K562 (cell line): Measurements from ENCODE around the gene DYNLT4. TPM values are rescaled to one million over a fixed set of nuclear protein-coding genes. Genes with fewer than 3 reads are reported as not detected.
A peak's percentile ranks its signal among the peaks of the same experiment; 100 is the strongest.

Source experiments
- ATAC-seq: fragments of 200-7000 bp; cut with Tn5 transposase; 3 replicates; pipeline ENCODE4 v1.9.1; 2020; ENCODE audit warnings: moderate library complexity
- BruUV-seq: library from RNA; stranded (reverse); fragments of 400-500 nt; replicated peaks from 2 replicates; lab custom pipeline; 2021; lab: Mats Ljungman, UMichigan
- CTCF ChIA-PET: fragments of 300-600 bp; formaldehyde crosslinking; extraction: SDS; loops from one replicate; lab custom pipeline; 2021; ENCODE audit warnings: low intra/inter-chr PET ratio; lab: Yijun Ruan, JAX
- POLR2A ChIA-PET: fragments of 300-600, 350-650 bp; sonication (Branson Sonifier 250); formaldehyde crosslinking; extraction: SDS; loops from one replicate; lab custom pipeline; 2021; ENCODE audit warnings: antibody characterized with exemption, inconsistent platforms; lab: Yijun Ruan, JAX
- DNase-seq, 4 experiments: peaks; one replicate each; pipeline versions ENCODE4 v3.0.0 to v3.0.0-alpha.2; 2011 to 2018; ENCODE audit warnings: low spot score in 3 of 4, mixed read lengths in 3 of 4; ENCODE audit errors: extremely low read depth in 1 of 4
- FAIRE-seq: peaks from 2 replicates; lab custom pipeline; 2011; peaks lifted over from hg19 to GRCh38; lab: Jason Lieb, UNC
- H2AFZ ChIP-seq: 2 replicates; pipeline ENCODE4 v1.6.0; 2011; ENCODE audit warnings: low read depth, low read length, control low read depth, inconsistent platforms
- H3K27ac ChIP-seq: fragments of 200-600 bp; 3 replicates; pipeline ENCODE4 v1.8.0; 2011; ENCODE audit warnings: low read depth, mild to moderate bottlenecking, control low read depth, inconsistent platforms, low read length, moderate library complexity, mixed read lengths; ENCODE audit errors: extremely low read depth
- H3K27me3 ChIP-seq, 2 experiments: fragments of 300-600 bp in 1 of 2; 2 replicates in 1 of 2; 3 replicates in 1 of 2; pipeline versions ENCODE4 v1.6.0 to v1.8.0; 2011; ENCODE audit warnings: inconsistent platforms in 2 of 2, low read length in 2 of 2, mild to moderate bottlenecking in 1 of 2, mixed read lengths in 1 of 2, moderate library complexity in 1 of 2; ENCODE audit not compliant: control insufficient read depth in 2 of 2, insufficient read depth in 2 of 2
- H3K36me3 ChIP-seq: fragments of 300-600 bp; 3 replicates; pipeline ENCODE4 v1.8.0; 2011; ENCODE audit warnings: mild to moderate bottlenecking, low read length, inconsistent platforms; ENCODE audit not compliant: control insufficient read depth, insufficient read depth
- H3K4me1 ChIP-seq, 2 experiments: fragments of 200-600 bp in 1 of 2; replicated peaks in 1 of 2; 2 replicates in 1 of 2; 3 replicates in 1 of 2; pipeline versions ENCODE4 v1.5.1 to v1.8.0; 2011; ENCODE audit warnings: inconsistent platforms in 2 of 2, low read length in 2 of 2, mild to moderate bottlenecking in 1 of 2, mixed read lengths in 1 of 2, moderate library complexity in 1 of 2; ENCODE audit not compliant: control insufficient read depth in 2 of 2, insufficient read depth in 2 of 2
- H3K4me2 ChIP-seq: 2 replicates; pipeline ENCODE4 v1.6.1; 2011; ENCODE audit warnings: low read length, control low read depth, inconsistent platforms, mixed read lengths; ENCODE audit not compliant: insufficient read depth
- H3K4me3 ChIP-seq: fragments of 200-600 bp; sonication (generic), shearing (Covaris generic); 2 replicates; pipeline ENCODE4 v1.5.1; 2016; ENCODE audit warnings: control low read depth, inconsistent platforms
- H3K79me2 ChIP-seq: fragments of 200-600 bp; 3 replicates; pipeline ENCODE4 v1.8.0; 2011; ENCODE audit warnings: low read length, inconsistent platforms; ENCODE audit not compliant: control insufficient read depth, insufficient read depth
- H3K9ac ChIP-seq, 2 experiments: 2 replicates each; pipeline versions ENCODE4 v1.6.0 to v1.6.1; 2011; ENCODE audit warnings: low read depth in 2 of 2, low read length in 2 of 2, control low read depth in 1 of 2, inconsistent platforms in 1 of 2, mild to moderate bottlenecking in 1 of 2, mixed read lengths in 1 of 2; ENCODE audit not compliant: insufficient read depth in 1 of 2
- H3K9me1 ChIP-seq: one replicate; pipeline ENCODE4 v1.6.0; 2011; ENCODE audit warnings: inconsistent platforms, mild to moderate bottlenecking, low read length, moderate library complexity; ENCODE audit not compliant: control insufficient read depth, insufficient read depth
- H3K9me3 ChIP-seq: replicated peaks from 2 replicates; pipeline ENCODE4 v1.5.1; 2011; ENCODE audit warnings: low read depth, low read length, inconsistent platforms; ENCODE audit not compliant: control insufficient read depth, insufficient read depth
- H4K20me1 ChIP-seq: replicated peaks from 2 replicates; pipeline ENCODE4 v1.6.1; 2011; ENCODE audit warnings: low read length, inconsistent platforms, mixed read lengths; ENCODE audit not compliant: control insufficient read depth, insufficient read depth
- POLR2G ChIP-seq: fragments of 200-400 bp; formaldehyde crosslinking; IDR thresholded peaks from 2 replicates; pipeline ENCODE4 v1.6.1; 2017; ENCODE audit warnings: low read depth, mild to moderate bottlenecking, antibody characterized with exemption, low read length, moderate library complexity
- RBFOX2 ChIP-seq: fragments of 200-400 bp; formaldehyde crosslinking; IDR thresholded peaks from 2 replicates; pipeline ENCODE4 v1.6.1; 2017; ENCODE audit warnings: low read depth, mild to moderate bottlenecking, low read length, moderate library complexity
- RBM15 ChIP-seq: fragments of 200-400 bp; formaldehyde crosslinking; IDR thresholded peaks from 2 replicates; pipeline ENCODE4 v1.6.1; 2018; ENCODE audit warnings: mild to moderate bottlenecking, low read length, moderate library complexity; ENCODE audit not compliant: insufficient read depth
- ZC3H4 ChIP-seq: sonication (generic); formaldehyde crosslinking; IDR thresholded peaks from 2 replicates; pipeline ENCODE4 v1.9.0; 2021; ENCODE audit warnings: missing genetic modification reagents, borderline replicate concordance
- ZNF24 ChIP-seq: fragments of 450-650 bp; IDR thresholded peaks from 2 replicates; pipeline ENCODE4 v1.6.1; 2016
- WGBS: fragments of 100-300 bp; shearing (Covaris generic); methylation state at CpG from one replicate; pipeline ENCODE4 v1.1.6; 2016; ENCODE audit warnings: low coverage, mixed read lengths; ENCODE audit not compliant: insufficient coverage; ENCODE audit errors: missing lambda C conversion rate; 5-methylcytosine and 5-hydroxymethylcytosine counted together
- in situ Hi-C: fragments of 300-500 bp; cut with MboI; formaldehyde crosslinking; loops from 4 replicates; pipeline ENCODE4 v1.15.0; 2018; ENCODE audit warnings: inconsistent platforms, mixed read lengths
- intact Hi-C: fragments of 100-400 bp; cut with micrococcal nuclease; formaldehyde crosslinking; loops from 2 replicates; pipeline ENCODE4 v1.14.2; 2022
- polyA plus RNA-seq, 8 experiments: library from polyadenylated mRNA; depleted of rRNA in 4 of 8; stranded (reverse) in 5 of 8; unstranded in 3 of 8; fragments of >200 nt; fragmentation: Nextera tagmentation in 2 of 8; fragmentation: Illumina TruSeq in 1 of 8; extraction: Ambion mirVana in 2 of 8; extraction: Trizol in 1 of 8; gene quantifications; 2 replicates each; pipeline versions ENCODE4 v1.2.1 to v1.2.3, GENCODE V29; 2011 to 2014; ENCODE audit warnings: inconsistent platforms in 1 of 8, missing spikeins in 1 of 8
- total RNA-seq, 7 experiments: library from RNA; depleted of rRNA in 6 of 7; stranded (reverse); fragments of >200 nt in 6 of 7; fragmentation: Illumina TruSeq in 2 of 7; extraction: Trizol in 2 of 7; gene quantifications; 2 replicates each; pipeline versions ENCODE4 v1.2.1 to v1.2.3, GENCODE V29; 2011 to 2021; ENCODE audit warnings: low replicate concordance in 1 of 7
- TF ChIP-seq, protein P1 (sequence below): sonication (generic); formaldehyde crosslinking; IDR thresholded peaks from 2 replicates; pipeline ENCODE4 v1.9.0; 2022; ENCODE audit warnings: mild to moderate bottlenecking, missing genetic modification reagents

Gene DYNLT4
- total and polyA plus RNA-seq, 9 of the 15 experiments (the other 6 are each of a cell fraction or from before 2014, with no cell fraction given) = 0.29 to 0.73 TPM; not detected in 7

DNA sequence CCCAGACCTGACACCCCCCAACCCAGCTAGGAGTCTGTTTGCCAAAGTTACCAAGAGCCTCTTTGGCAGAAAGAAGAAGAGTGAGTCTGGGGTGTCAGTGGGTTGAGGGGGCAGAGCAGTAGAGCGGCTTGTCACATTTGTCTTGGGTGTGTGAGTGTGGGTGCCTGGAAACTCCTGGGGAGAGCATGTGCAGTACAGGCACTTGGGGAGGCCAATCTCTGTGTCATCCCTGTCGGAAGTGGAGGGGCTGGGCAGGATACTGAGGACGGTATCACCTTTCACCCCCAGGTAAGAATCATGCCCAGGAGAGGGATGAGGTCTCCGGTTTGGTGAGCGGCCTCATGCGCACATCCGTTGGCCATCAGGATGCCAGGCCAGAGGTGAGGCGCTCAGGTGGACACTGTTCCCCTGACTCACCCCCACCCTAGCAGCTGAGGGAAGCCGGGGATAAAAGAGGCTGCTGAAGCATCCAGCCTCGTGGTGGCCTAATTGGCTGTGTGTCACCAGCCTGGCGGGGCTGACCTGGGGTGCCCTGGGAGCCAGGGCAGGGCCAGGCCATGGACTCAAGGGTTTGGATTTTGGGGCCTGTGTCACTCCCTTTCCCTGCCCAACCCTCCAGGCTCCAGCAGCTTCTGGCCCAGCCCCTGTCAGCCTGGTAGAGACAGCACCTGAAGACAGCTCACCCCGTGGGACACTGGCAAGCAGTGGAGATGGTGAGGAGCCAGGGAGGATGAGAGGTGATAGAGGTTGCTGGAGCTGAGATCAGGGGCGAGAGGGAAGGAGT, 3.6 kb downstream of the DYNLT4 start:
- intact Hi-C loops = loop anchor here (10.0 kb wide), 1 partner anchor 169 kb away; no protein-coding TSS in a partner anchor
- ChIA-PET CTCF (no interaction called here), POLR2A (interaction anchor here (0.6 to 16.9 kb wide), 9 partner anchors 9 to 82 kb away, joined by 3 to 594 read pairs (median 4); partner anchors contain the start of gene BEST4)
- FAIRE-seq (no peak), ATAC-seq (no peak), DNase-seq (no peak)
- 95% methylated on average over 13 of the region's 13 CpGs for WGBS
- H4K20me1 ChIP-seq = no peaks in the 10 kb centered on the region
- H3K4me2 ChIP-seq = no peak overlapping the region
- no peak overlapping the region for H2AFZ ChIP-seq
- H3K27me3 ChIP-seq = no peaks in the 10 kb centered on the region; a peak in 1 of 5 replicates
- H3K4me1 ChIP-seq = peaks cover 44 to 83% of the 10 kb centered on the region in 2 experiments
- in situ Hi-C loops = loop anchor here (10.0 kb wide), 1 partner anchor 691 kb away; the partner anchor contains the start of gene TESK2
- H3K9me3 ChIP-seq = no peaks in the 10 kb centered on the region
- TF ChIP-seq RBM15 (no peak), POLR2G (peak; percentile 37), ZC3H4 (0 out of 2 replicates have a peak, but pooled peaks have one; percentile 45)
- peaks cover 23% of the 10 kb centered on the region for H3K79me2 ChIP-seq
- peaks cover 52% of the 10 kb centered on the region for H3K36me3 ChIP-seq
- BruUV-seq = no TSS peak
- no peak overlapping the region for H3K4me3 ChIP-seq
- H3K9ac ChIP-seq = peak overlapping the region in 1 of 2 experiments; percentile 23; a peak in 2 of 4 replicates
- no peak overlapping the region for H3K27ac ChIP-seq
- peaks cover 5% of the 10 kb centered on the region for H3K9me1 ChIP-seq

DNA sequence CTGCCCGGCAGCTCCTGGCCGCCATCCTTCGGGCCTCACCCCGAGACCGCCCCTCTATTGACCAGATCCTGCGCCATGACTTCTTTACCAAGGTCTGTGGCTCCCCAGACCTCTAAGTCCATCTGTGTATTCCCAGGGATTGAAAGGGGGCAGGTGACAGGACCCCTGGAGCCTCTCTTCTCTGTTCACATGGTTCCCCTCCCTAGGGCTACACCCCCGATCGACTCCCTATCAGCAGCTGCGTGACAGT, 4.2 kb downstream of the DYNLT4 start:
- CTCF ChIA-PET = no interaction called here
- DNase-seq (no peak), FAIRE-seq (no peak), ATAC-seq (no peak)
- intact Hi-C loops = loop anchor here (10.0 kb wide), 1 partner anchor 168 kb away; no protein-coding TSS in a partner anchor
- Histone ChIP-seq H3K9ac (peak overlapping the region in 1 of 2 experiments; percentile 50; a peak in 2 of 4 replicates), H3K36me3 (peaks cover 52% of the 10 kb centered on the region), H4K20me1 (no peaks in the 10 kb centered on the region), H3K27ac (no peak overlapping the region), H2AFZ (no peak overlapping the region), H3K79me2 (peaks cover 22% of the 10 kb centered on the region), H3K27me3 (no peaks in the 10 kb centered on the region; a peak in 1 of 5 replicates), H3K9me3 (no peaks in the 10 kb centered on the region), H3K4me1 (peaks cover 41 to 78% of the 10 kb centered on the region in 2 experiments), H3K4me3 (no peak overlapping the region), H3K9me1 (peaks cover 5% of the 10 kb centered on the region), H3K4me2 (no peak overlapping the region)
- WGBS = 92% methylated on average over 9 of the region's 9 CpGs
- POLR2A ChIA-PET = interaction anchor here (0.6 to 16.9 kb wide), 9 partner anchors 12 to 714 kb away, joined by 3 to 594 read pairs (median 4); partner anchors contain the start of gene BEST4
- in situ Hi-C loops = loop anchor here (10.0 kb wide), 1 partner anchor 692 kb away; the partner anchor contains the start of gene TESK2
- no peak for TF ChIP-seq ZNF24
- 0 out of 2 replicates have a peak, but pooled peaks have one; percentile 0 for TF ChIP-seq RBFOX2
- TF ChIP-seq, protein P1, sequence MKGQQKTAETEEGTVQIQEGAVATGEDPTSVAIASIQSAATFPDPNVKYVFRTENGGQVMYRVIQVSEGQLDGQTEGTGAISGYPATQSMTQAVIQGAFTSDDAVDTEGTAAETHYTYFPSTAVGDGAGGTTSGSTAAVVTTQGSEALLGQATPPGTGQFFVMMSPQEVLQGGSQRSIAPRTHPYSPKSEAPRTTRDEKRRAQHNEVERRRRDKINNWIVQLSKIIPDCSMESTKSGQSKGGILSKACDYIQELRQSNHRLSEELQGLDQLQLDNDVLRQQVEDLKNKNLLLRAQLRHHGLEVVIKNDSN (CRISPR knock-in tag) = 0 out of 2 replicates have a peak, but pooled peaks have one; percentile 0
- BruUV-seq = no TSS peak
